H1 (cell line): ENCODE results near the gene MKLN1. TPM values are rescaled to one million over a fixed set of nuclear protein-coding genes. Genes with fewer than 3 reads are reported as not detected.

Experiments
- CTCF ChIA-PET: fragments of 300-600 bp; sonication (Branson Sonifier 250); formaldehyde crosslinking; loops from one replicate; lab custom pipeline; 2021; ENCODE audit not compliant: partially characterized antibody; lab: Charles Lee
- POLR2A ChIA-PET: fragments of 300-600 bp; sonication (Branson Sonifier 250); formaldehyde crosslinking; loops from one replicate; lab custom pipeline; 2021; ENCODE audit warnings: inconsistent platforms; ENCODE audit not compliant: partially characterized antibody; lab: Charles Lee
- DNase-seq, 2 experiments: peaks; one replicate each; pipeline versions ENCODE4 v3.0.0 to v3.0.0-alpha.2; 2010 to 2022; ENCODE audit warnings: low spot score in 2 of 2, low read depth in 1 of 2, mixed read lengths in 1 of 2
- FAIRE-seq: peaks from 2 replicates; lab custom pipeline; 2011; peaks lifted over from hg19 to GRCh38; lab: Jason Lieb, UNC
- H2AFZ ChIP-seq: 2 replicates; pipeline ENCODE4 v1.8.1; 2012; ENCODE audit warnings: low read length, inconsistent platforms
- H2AK5ac ChIP-seq: 2 replicates; pipeline ENCODE4 v1.6.1; 2013; ENCODE audit warnings: low read depth, low read length
- H2BK120ac ChIP-seq: replicated peaks from 2 replicates; pipeline ENCODE3; 2013; ENCODE audit warnings: low read depth, low read length, inconsistent platforms
- H2BK12ac ChIP-seq: 2 replicates; pipeline ENCODE4 v1.6.1; 2013; ENCODE audit warnings: low read depth, low read length
- H2BK15ac ChIP-seq: 2 replicates; pipeline ENCODE4 v1.6.1; 2013; ENCODE audit warnings: low read length
- H2BK20ac ChIP-seq: 2 replicates; pipeline ENCODE4 v1.6.1; 2013; ENCODE audit warnings: low read length
- H2BK5ac ChIP-seq: 2 replicates; pipeline ENCODE4 v1.6.1; 2013; ENCODE audit warnings: low read depth, low read length
- H3K14ac ChIP-seq: 2 replicates; pipeline ENCODE4 v1.6.1; 2013; ENCODE audit warnings: inconsistent platforms; ENCODE audit not compliant: insufficient read length
- H3K18ac ChIP-seq: 2 replicates; pipeline ENCODE4 v1.6.1; 2013; ENCODE audit warnings: low read length; ENCODE audit errors: extremely low read depth
- H3K23ac ChIP-seq: 2 replicates; pipeline ENCODE4 v1.6.1; 2013; ENCODE audit warnings: inconsistent platforms; ENCODE audit not compliant: insufficient read length
- H3K23me2 ChIP-seq: 2 replicates; pipeline ENCODE4 v1.6.1; 2013; ENCODE audit warnings: low read depth, low read length
- H3K27ac ChIP-seq: 2 replicates; pipeline ENCODE4 v1.6.1; 2011; ENCODE audit warnings: low read depth, low read length, inconsistent platforms
- H3K27me3 ChIP-seq, 4 experiments: replicated peaks in 1 of 4; 1 replicate in 1 of 4; 2 replicates in 3 of 4; pipeline versions ENCODE4 v1.6.1 to v1.8.1; 2011 to 2013; ENCODE audit warnings: low read length in 3 of 4, mild to moderate bottlenecking in 3 of 4, inconsistent platforms in 2 of 4, mixed read lengths in 2 of 4, moderate library complexity in 1 of 4; ENCODE audit not compliant: control insufficient read depth in 3 of 4, insufficient read depth in 3 of 4; ENCODE audit errors: extremely low read depth in 1 of 4
- H3K36me3 ChIP-seq, 4 experiments: 2 replicates each; pipeline versions ENCODE4 v1.6.1 to v1.8.1; 2011 to 2013; ENCODE audit warnings: mild to moderate bottlenecking in 4 of 4, low read length in 3 of 4, moderate library complexity in 2 of 4, control low read depth in 1 of 4, inconsistent platforms in 1 of 4; ENCODE audit not compliant: insufficient read depth in 4 of 4, control insufficient read depth in 2 of 4
- H3K4ac ChIP-seq: replicated peaks from 2 replicates; pipeline ENCODE3; 2013; ENCODE audit warnings: low read length, low read depth, mixed read lengths, inconsistent platforms; ENCODE audit not compliant: insufficient read length
- H3K4me1 ChIP-seq, 4 experiments: replicated peaks in 1 of 4; 1 replicate in 1 of 4; 2 replicates in 3 of 4; pipeline versions ENCODE4 v1.6.1 to v1.8.1; 2011 to 2013; ENCODE audit warnings: low read length in 3 of 4, inconsistent platforms in 2 of 4, mixed read lengths in 1 of 4; ENCODE audit not compliant: insufficient read depth in 4 of 4, control insufficient read depth in 3 of 4
- H3K4me2 ChIP-seq, 2 experiments: 2 replicates each; pipeline versions ENCODE4 v1.6.1 to v1.8.1; 2011 to 2013; ENCODE audit warnings: low read depth in 2 of 2, low read length in 2 of 2, control low read depth in 1 of 2, inconsistent platforms in 1 of 2, mild to moderate bottlenecking in 1 of 2; ENCODE audit not compliant: insufficient read depth in 1 of 2
- H3K4me3 ChIP-seq, 4 experiments: fragments of 200-600, 300-600 bp in 1 of 4; sonication (generic), shearing (Covaris generic), sonication (Bioruptor Twin) in 1 of 4; 2 replicates each; pipeline versions ENCODE4 v1.5.1 to v1.8.1; 2011 to 2016; ENCODE audit warnings: low read length in 4 of 4, low read depth in 3 of 4, control low read depth in 2 of 4, inconsistent platforms in 2 of 4, mild to moderate bottlenecking in 2 of 4, mixed read lengths in 1 of 4, moderate library complexity in 1 of 4; ENCODE audit not compliant: insufficient read depth in 2 of 4; ENCODE audit errors: extremely low read depth in 1 of 4
- H3K56ac ChIP-seq: replicated peaks from 2 replicates; pipeline ENCODE3; 2013; ENCODE audit warnings: low read depth, mild to moderate bottlenecking, mixed read lengths, low read length, inconsistent platforms; ENCODE audit not compliant: insufficient read length
- H3K79me1 ChIP-seq: 2 replicates; pipeline ENCODE4 v1.6.1; 2013; ENCODE audit warnings: low read depth, low read length, control low read depth
- H3K79me2 ChIP-seq, 2 experiments: 2 replicates each; pipeline versions ENCODE4 v1.6.1 to v1.8.1; 2012 to 2013; ENCODE audit warnings: low read length in 2 of 2, mild to moderate bottlenecking in 2 of 2, inconsistent platforms in 1 of 2; ENCODE audit not compliant: insufficient read depth in 2 of 2, control insufficient read depth in 1 of 2
- H3K9ac ChIP-seq, 4 experiments: replicated peaks in 1 of 4; 1 replicate in 1 of 4; 2 replicates in 3 of 4; pipeline versions ENCODE4 v1.6.1 to v1.8.1; 2011 to 2013; ENCODE audit warnings: low read depth in 3 of 4, low read length in 3 of 4, control low read depth in 2 of 4, mild to moderate bottlenecking in 2 of 4, moderate library complexity in 2 of 4, inconsistent platforms in 1 of 4; ENCODE audit errors: extremely low read depth in 1 of 4
- H3K9me3 ChIP-seq, 2 experiments: 2 replicates each; pipeline versions ENCODE4 v1.6.1 to v1.8.1; 2012 to 2013; ENCODE audit warnings: mild to moderate bottlenecking in 2 of 2, moderate library complexity in 2 of 2, control low read depth in 1 of 2, inconsistent platforms in 1 of 2, low read depth in 1 of 2, low read length in 1 of 2, mixed read lengths in 1 of 2; ENCODE audit not compliant: insufficient read depth in 2 of 2
- H4K20me1 ChIP-seq, 2 experiments: replicated peaks in 1 of 2; 2 replicates each; pipeline versions ENCODE3 to v1.8.1; 2011 to 2013; ENCODE audit warnings: inconsistent platforms in 2 of 2, low read length in 2 of 2, mild to moderate bottlenecking in 1 of 2; ENCODE audit not compliant: insufficient read depth in 2 of 2, control insufficient read depth in 1 of 2
- H4K5ac ChIP-seq: 2 replicates; pipeline ENCODE4 v1.6.1; 2013; ENCODE audit warnings: low read length, low read depth, mixed read lengths, inconsistent platforms; ENCODE audit not compliant: insufficient read length
- H4K8ac ChIP-seq: 2 replicates; pipeline ENCODE4 v1.8.0; 2013; ENCODE audit warnings: mild to moderate bottlenecking, moderate library complexity, low read length, inconsistent platforms; ENCODE audit not compliant: insufficient read depth; ENCODE audit errors: extremely low read depth
- H4K91ac ChIP-seq: replicated peaks from 2 replicates; pipeline ENCODE3; 2013; ENCODE audit warnings: low read length, mixed read lengths, inconsistent platforms; ENCODE audit not compliant: insufficient read length
- BRCA1 ChIP-seq: IDR thresholded peaks from 2 replicates; pipeline ENCODE4 v1.6.1; 2012; ENCODE audit warnings: low read depth, low read length, improper control_type of control experiment
- CREB1 ChIP-seq: IDR thresholded peaks from 2 replicates; pipeline ENCODE4 v1.6.1; 2012; ENCODE audit warnings: inconsistent platforms
- PHF8 ChIP-seq: fragments of 200-600 bp; sonication (generic); conservative IDR thresholded peaks from 2 replicates; pipeline ENCODE4 v1.7.1; 2012; ENCODE audit warnings: low read depth, mild to moderate bottlenecking, inconsistent platforms, low read length, moderate library complexity
- RAD21 ChIP-seq, 2 experiments: IDR thresholded peaks in 1 of 2; conservative IDR thresholded peaks in 1 of 2; 2 replicates each; pipeline ENCODE4 v1.6.1; 2011; ENCODE audit warnings: low read depth in 2 of 2, low read length in 2 of 2, improper control_type of control experiment in 1 of 2, inconsistent platforms in 1 of 2, mild to moderate bottlenecking in 1 of 2, moderate library complexity in 1 of 2
- RBBP5 ChIP-seq: IDR thresholded peaks from 2 replicates; pipeline ENCODE4 v1.7.1; 2012; ENCODE audit warnings: low read depth, mild to moderate bottlenecking, inconsistent platforms, low read length, moderate library complexity, borderline replicate concordance
- SAP30 ChIP-seq: fragments of 300-600 bp; sonication (generic); IDR thresholded peaks from 2 replicates; pipeline ENCODE4 v1.7.1; 2012; ENCODE audit warnings: low read length, moderate library complexity, mild to moderate bottlenecking, inconsistent platforms; ENCODE audit not compliant: insufficient read depth, insufficient replicate concordance
- WGBS, 2 experiments: shearing (Covaris generic) in 1 of 2; methylation state at CpG; one replicate each; pipeline versions ENCODE4 v1.1.6 to v1.1.7; 2013 to 2015; ENCODE audit warnings: low lambda C conversion rate in 2 of 2, mixed read lengths in 2 of 2, inconsistent platforms in 1 of 2, low coverage in 1 of 2, missing lambda C conversion rate in 1 of 2; ENCODE audit not compliant: insufficient replicate concordance in 2 of 2, insufficient coverage in 1 of 2, insufficient read length in 1 of 2; ENCODE audit errors: extremely low coverage in 1 of 2, missing lambda C conversion rate in 1 of 2; 5-methylcytosine and 5-hydroxymethylcytosine counted together
- polyA plus RNA-seq, 7 experiments: library from polyadenylated mRNA; depleted of rRNA in 3 of 7; stranded (reverse) in 5 of 7; unstranded in 2 of 7; fragments of >200 nt in 5 of 7; fragments of 200-250 nt in 2 of 7; gene quantifications; 1 replicate in 5 of 7; 2 replicates in 1 of 7; 4 replicates in 1 of 7; pipeline versions ENCODE4 v1.2.1 to v1.2.3, GENCODE V29; 2011 to 2013; ENCODE audit warnings: missing spikeins in 2 of 7, mixed read lengths in 2 of 7
- total RNA-seq: library from RNA; stranded (reverse); fragmentation: NEBNext Ultra II Directional; extraction: Animal tissue kit (Norgen Biotek cat#: 25700); gene quantifications from 2 replicates; pipeline ENCODE4 v1.2.1, GENCODE V29; 2021

MKLN1 gene
- total and polyA plus RNA-seq, 2 of the 8 experiments (the other 6 are each of a cell fraction or from before 2014, with no cell fraction given) = 22.3 to 50.9 TPM

- H3K27ac ChIP-seq = no peak overlapping the region
- TF ChIP-seq CREB1 (no peak), RBBP5 (no peak), BRCA1 (no peak), RAD21 (IDR thresholded peaks at IDR 0.05 in 1 of 2, conservative IDR thresholded peaks at IDR 0.05 in 1 of 2; ENCODE audit: low read depth in 2 of 2, low read length in 2 of 2) (no peak), SAP30 (no peak), PHF8 (no peak)
- TF ChIP-seq, all 59 proteins: peak for 0
- H3K23ac ChIP-seq = no peak overlapping the region
- no peak overlapping the region for H2AFZ ChIP-seq
- no peak for DNase-seq
- peaks cover 26% of the 10 kb centered on the region for H3K79me1 ChIP-seq
- no peak for FAIRE-seq
- H4K91ac ChIP-seq = no peak overlapping the region
- H3K23me2 ChIP-seq = no peaks in the 10 kb centered on the region
- H3K18ac ChIP-seq = no peak overlapping the region
- H3K4me3 ChIP-seq = no peak overlapping the region
- no peak overlapping the region for H2BK120ac ChIP-seq
- H4K5ac ChIP-seq = no peak overlapping the region
- H2BK5ac ChIP-seq = 0 out of 2 replicates have a peak overlapping the region, but pooled peaks have one; percentile 13
- no peak overlapping the region for H3K14ac ChIP-seq
- H3K27me3 ChIP-seq = no peaks in the 10 kb centered on the region
- no peak overlapping the region for H2BK20ac ChIP-seq
- H2BK15ac ChIP-seq = no peak overlapping the region
- CTCF ChIA-PET = interaction anchor here (0.9 to 11.9 kb wide), 8 partner anchors 10 to 121 kb away, joined by 3 to 154 read pairs (median 4); no protein-coding TSS in a partner anchor
- H3K9me3 ChIP-seq = no peaks in the 10 kb centered on the region
- POLR2A ChIA-PET = interaction anchor here (0.7 to 6.9 kb wide), 3 partner anchors 12 to 19 kb away, joined by 3 to 28 read pairs (median 3); no protein-coding TSS in a partner anchor
- H3K4me1 ChIP-seq = peaks cover 10 to 48% (median 26%) of the 10 kb centered on the region in 4 experiments
- 90% methylated on average over 10 of the region's 15 CpGs; no CpG with 5 or more reads in 1 of the 2 experiments for WGBS, 2 experiments
- H4K20me1 ChIP-seq = peaks cover 62 to 69% of the 10 kb centered on the region in 2 experiments
- peaks cover 53 to 96% of the 10 kb centered on the region in 2 experiments for H3K79me2 ChIP-seq
- H3K9ac ChIP-seq = peak overlapping the region in 1 of 4 experiments; percentile 13; a peak in 1 of 7 replicates
- H2BK12ac ChIP-seq = no peak overlapping the region
- no peak overlapping the region; the same call in 1 of the 2 replicates for H4K8ac ChIP-seq
- H3K36me3 ChIP-seq = peaks cover 2 to 82% (median 8%) of the 10 kb centered on the region in 4 experiments
- peak overlapping the region in 1 of 2 experiments; percentile 13; a peak in 1 of 4 replicates for H3K4me2 ChIP-seq
- no peak overlapping the region for H3K4ac ChIP-seq
- no peak overlapping the region for H3K56ac ChIP-seq
- no peak overlapping the region for H2AK5ac ChIP-seq
Measured at GRCh38 chr7:131533566-131534561, 206.2 kb downstream of the MKLN1 start.
